T47D (cell line): Measurements from ENCODE around the gene PPIF.
A peak's percentile ranks its signal among the peaks of the same experiment; 100 is the strongest.

Experiments used
- DNase-seq, 2 experiments: peaks; one replicate each; pipeline versions ENCODE4 v3.0.0 to v3.0.0-alpha.2; 2011 to 2012; ENCODE audit warnings: low read depth in 1 of 2, low spot score in 1 of 2
- JUND ChIP-seq: IDR thresholded peaks from 2 replicates; pipeline ENCODE4 v1.6.1; 2012; ENCODE audit warnings: low read depth
- in situ Hi-C: cut with HindIII; loops from 2 replicates; pipeline ENCODE4 v1.10.0; 2016; ENCODE audit warnings: low sequenced_read_pairs, low pct_unique_long_range_greater_than_20kb

PPIF gene

GRCh38 chr10:79340646-79341244 is 6.5 kb upstream of the PPIF start:
- no peak for TF ChIP-seq JUND
- no peak for DNase-seq
- in situ Hi-C loops: no loop called here

GRCh38 chr10:79342295-79342761 is 4.9 kb upstream of the PPIF start:
- no peak for TF ChIP-seq JUND
- DNase-seq: peak in 1 of 2 experiments; percentile 44
- in situ Hi-C loops: no loop called here

- DNase-seq: no peak
- TF ChIP-seq JUND: no peak
- in situ Hi-C loops: no loop called here
Observed at GRCh38 chr10:79342811-79343561, 4.3 kb upstream of the PPIF start.

GRCh38 chr10:79344502-79345195 is 2.6 kb upstream of the PPIF start:
- in situ Hi-C loops: no loop called here
- no peak for DNase-seq
- TF ChIP-seq JUND: no peak

- in situ Hi-C loops: no loop called here
- no peak for TF ChIP-seq JUND
- DNase-seq: no peak
Observed at GRCh38 chr10:79345241-79346011, 1.8 kb upstream of the PPIF start.

- no peak for TF ChIP-seq JUND
Observed at GRCh38 chr10:79346012-79346340, 1.3 kb upstream of the PPIF start.

GRCh38 chr10:79346388-79347225 is 662 bp upstream of the PPIF start:
- no peak for TF ChIP-seq JUND
- DNase-seq: no peak
- in situ Hi-C loops: no loop called here

More at GRCh38 chr10:79346012-79346340, 1.3 kb upstream of the PPIF start:
- in situ Hi-C loops: no loop called here
- DNase-seq: peak; percentile 32 to 38

- in situ Hi-C loops: no loop called here
- DNase-seq: peak; percentile 60 to 63
- no peak for TF ChIP-seq JUND
Observed at GRCh38 chr10:79347894-79348639, 798 bp downstream of the PPIF start.

GRCh38 chr10:79348640-79348988 is 1.3 kb downstream of the PPIF start:
- in situ Hi-C loops: no loop called here
- TF ChIP-seq JUND: no peak
- no peak for DNase-seq

- in situ Hi-C loops: no loop called here
- no peak for DNase-seq
- TF ChIP-seq JUND: no peak
Observed at GRCh38 chr10:79349072-79349491, 1.8 kb downstream of the PPIF start.

- TF ChIP-seq JUND: no peak
- in situ Hi-C loops: no loop called here
- DNase-seq: no peak
Observed at GRCh38 chr10:79349766-79350406, 2.6 kb downstream of the PPIF start.
